GM12873 (cell line): ENCODE results near the gene TROAP.

Experiments
- TF ChIP-seq, protein P1 (sequence below): IDR thresholded peaks from 2 replicates; pipeline ENCODE4 v1.5.1; 2012; ENCODE audit warnings: low read depth, mild to moderate bottlenecking, moderate library complexity, low read length, control low read depth; ENCODE audit not compliant: insufficient read depth; ENCODE audit errors: missing control alignments

The TROAP gene

DNA sequence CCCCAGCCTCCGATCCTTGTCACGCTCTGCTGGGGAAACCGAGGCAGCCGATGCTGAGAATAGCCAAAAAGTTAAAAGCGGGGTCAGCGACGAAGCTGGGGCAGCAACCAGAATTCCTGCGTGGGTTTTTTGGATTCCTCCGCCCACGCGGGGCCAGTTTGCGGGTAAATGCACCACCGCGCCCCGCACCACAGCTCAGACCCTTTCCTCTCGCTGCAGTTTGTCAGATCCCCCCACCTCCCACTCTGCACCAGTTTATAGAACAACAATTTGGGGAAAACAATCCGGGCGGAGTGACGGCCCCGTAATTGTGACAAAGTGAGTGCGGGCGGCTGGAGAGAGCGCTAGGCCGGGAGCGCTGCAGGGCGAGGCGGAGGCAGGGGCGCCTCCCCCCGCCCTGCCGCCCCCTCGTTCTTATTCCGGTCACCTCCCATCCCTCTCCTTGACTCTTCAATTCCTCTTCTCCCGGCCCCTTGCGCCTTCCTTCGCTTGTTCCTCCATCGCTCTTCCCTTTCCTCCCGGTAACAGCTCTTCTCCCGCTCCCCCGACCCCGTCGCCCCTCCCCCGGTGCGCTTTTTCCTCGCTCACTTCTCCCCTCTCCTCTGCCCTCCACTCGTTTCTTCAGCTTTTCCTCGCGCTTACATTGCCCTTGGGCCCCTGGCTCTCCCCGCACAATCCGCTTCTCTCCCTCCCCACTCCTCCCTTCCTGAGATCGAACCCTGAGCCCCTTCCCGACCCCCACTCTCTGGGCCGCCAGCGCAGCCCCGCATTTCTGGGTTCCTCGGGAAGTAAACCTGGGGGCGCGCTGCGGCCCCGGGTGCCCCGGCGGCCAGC lies 23.0 kb downstream of the TROAP start:
- TF ChIP-seq, protein P1, sequence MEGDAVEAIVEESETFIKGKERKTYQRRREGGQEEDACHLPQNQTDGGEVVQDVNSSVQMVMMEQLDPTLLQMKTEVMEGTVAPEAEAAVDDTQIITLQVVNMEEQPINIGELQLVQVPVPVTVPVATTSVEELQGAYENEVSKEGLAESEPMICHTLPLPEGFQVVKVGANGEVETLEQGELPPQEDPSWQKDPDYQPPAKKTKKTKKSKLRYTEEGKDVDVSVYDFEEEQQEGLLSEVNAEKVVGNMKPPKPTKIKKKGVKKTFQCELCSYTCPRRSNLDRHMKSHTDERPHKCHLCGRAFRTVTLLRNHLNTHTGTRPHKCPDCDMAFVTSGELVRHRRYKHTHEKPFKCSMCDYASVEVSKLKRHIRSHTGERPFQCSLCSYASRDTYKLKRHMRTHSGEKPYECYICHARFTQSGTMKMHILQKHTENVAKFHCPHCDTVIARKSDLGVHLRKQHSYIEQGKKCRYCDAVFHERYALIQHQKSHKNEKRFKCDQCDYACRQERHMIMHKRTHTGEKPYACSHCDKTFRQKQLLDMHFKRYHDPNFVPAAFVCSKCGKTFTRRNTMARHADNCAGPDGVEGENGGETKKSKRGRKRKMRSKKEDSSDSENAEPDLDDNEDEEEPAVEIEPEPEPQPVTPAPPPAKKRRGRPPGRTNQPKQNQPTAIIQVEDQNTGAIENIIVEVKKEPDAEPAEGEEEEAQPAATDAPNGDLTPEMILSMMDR = no peak

- TF ChIP-seq, protein P1 = no peak
Observed at GRCh38 chr12:49346659-49347310, 23.7 kb downstream of the TROAP start, which contains the start of gene DNAJC22. DNAJC22 (plus strand) TSS chr12:49346888; CDS start chr12:49348873, 1,985 bp downstream.

DNA sequence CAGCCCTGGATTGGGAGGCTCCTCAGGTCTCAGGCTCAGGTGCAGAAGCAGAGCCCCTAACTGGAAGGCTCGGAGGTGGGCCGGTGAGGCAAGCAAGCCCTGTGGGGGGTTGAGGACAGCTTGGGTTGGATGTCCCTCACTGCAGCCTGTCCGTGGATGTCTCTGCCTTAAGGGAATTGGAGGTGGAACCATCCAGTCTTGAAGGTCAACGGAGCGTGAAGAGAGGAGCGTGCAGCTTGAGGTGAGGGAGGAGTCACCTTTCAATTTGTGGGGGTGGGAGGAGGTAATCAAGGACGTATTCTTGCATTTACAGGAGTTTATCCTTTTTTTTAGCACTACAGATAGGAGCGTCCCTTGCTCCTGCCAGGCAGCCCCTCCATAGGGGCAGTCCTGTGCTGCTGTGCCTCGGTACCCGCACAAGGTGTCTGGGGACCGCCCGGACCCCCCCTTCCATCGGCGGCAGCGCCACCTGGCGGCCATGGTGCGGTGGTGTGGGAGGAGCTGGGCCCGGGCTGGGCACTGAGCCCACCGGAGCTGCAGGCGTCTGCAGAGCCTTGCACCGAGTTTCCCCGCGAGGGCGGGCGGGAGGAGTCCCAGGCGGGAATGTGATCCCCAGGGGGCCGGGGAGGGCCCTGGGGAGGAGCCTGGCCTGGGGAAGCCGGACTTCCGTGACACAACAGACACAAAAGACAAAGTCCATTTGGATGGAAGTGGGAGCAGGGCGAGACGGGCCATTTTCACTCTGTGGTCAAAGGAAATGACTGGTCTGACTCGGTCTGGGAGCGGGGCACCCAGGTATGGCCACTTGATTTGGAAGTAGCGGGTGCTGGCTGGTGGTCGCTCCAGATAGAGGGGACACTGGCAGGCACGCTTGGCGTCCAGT lies 24.5 kb downstream of the TROAP start:
- TF ChIP-seq, protein P1 = peak; percentile 90

- TF ChIP-seq, protein P1 = no peak
Observed at GRCh38 chr12:49348781-49349180, 25.7 kb downstream of the TROAP start.

DNA sequence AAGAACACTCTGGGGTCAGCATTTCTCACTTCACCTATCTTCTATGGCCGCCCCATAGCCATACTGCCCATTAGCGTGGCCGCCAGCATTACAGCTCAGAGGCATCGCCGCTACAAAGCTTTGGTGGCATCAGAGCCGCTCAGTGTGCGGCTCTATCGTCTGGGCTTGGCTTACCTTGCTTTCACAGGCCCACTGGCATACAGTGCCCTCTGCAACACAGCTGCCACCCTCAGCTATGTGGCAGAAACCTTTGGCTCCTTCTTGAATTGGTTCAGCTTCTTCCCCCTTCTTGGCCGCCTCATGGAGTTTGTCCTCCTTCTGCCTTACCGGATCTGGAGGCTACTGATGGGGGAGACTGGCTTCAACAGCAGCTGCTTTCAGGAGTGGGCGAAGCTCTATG lies 26.2 kb downstream of the TROAP start:
- TF ChIP-seq, protein P1 = no peak

- TF ChIP-seq, protein P1 = no peak
Observed at GRCh38 chr12:49352351-49352750, 29.3 kb downstream of the TROAP start.
